Lung (tissue), 12 donors: Measurements from ENCODE around the gene GNG7. TPM values are rescaled to one million over a fixed set of nuclear protein-coding genes. Genes with fewer than 3 reads are reported as not detected.
"Not testable (repeated sequence)": the region's sequence is repeated elsewhere in the genome, so short reads cannot be mapped to it uniquely, and the experiment has no call there.

Experiments used
- ATAC-seq: fragments of 200-7000 bp; cut with Tn5 transposase; one replicate; pipeline ENCODE4 v1.9.1; 2020; ENCODE audit warnings: moderate number of reproducible peaks; ENCODE audit not compliant: insufficient read depth, low FRiP score
- DNase-seq, 3 donors: peaks; one replicate each; pipeline ENCODE4 v3.0.0-alpha.2; 2013 to 2017
- H3K27ac ChIP-seq, 2 donors: one replicate each; pipeline ENCODE4 v1.5.1; 2013; ENCODE audit warnings: mild to moderate bottlenecking in 2 of 2, moderate library complexity in 2 of 2, control low read depth in 1 of 2, inconsistent platforms in 1 of 2, low read depth in 1 of 2, low read length in 1 of 2
- H3K27me3 ChIP-seq, 3 donors: one replicate each; pipeline ENCODE4 v1.5.1; 2013; ENCODE audit warnings: low read length in 2 of 3; ENCODE audit not compliant: control insufficient read depth in 3 of 3, insufficient read depth in 3 of 3
- H3K36me3 ChIP-seq, 4 donors: one replicate each; pipeline ENCODE4 v1.5.1; 2013; ENCODE audit warnings: low read length in 4 of 4, mild to moderate bottlenecking in 1 of 4, moderate library complexity in 1 of 4; ENCODE audit not compliant: control insufficient read depth in 4 of 4, insufficient read depth in 4 of 4
- H3K4me1 ChIP-seq, 5 donors: one replicate each; pipeline ENCODE4 v1.5.1; 2013; ENCODE audit warnings: low read length in 5 of 5, mild to moderate bottlenecking in 2 of 5, moderate library complexity in 1 of 5; ENCODE audit not compliant: control insufficient read depth in 5 of 5, insufficient read depth in 5 of 5
- H3K4me3 ChIP-seq: one replicate; pipeline ENCODE4 v1.5.1; 2013; ENCODE audit warnings: mild to moderate bottlenecking, control low read depth, moderate library complexity
- H3K9ac ChIP-seq, 2 donors: one replicate each; pipeline ENCODE4 v1.5.1; 2013; ENCODE audit warnings: low read length in 2 of 2, control low read depth in 1 of 2; ENCODE audit not compliant: insufficient read depth in 1 of 2
- H3K9me3 ChIP-seq, 4 donors: one replicate each; pipeline ENCODE4 v1.5.1; 2013; ENCODE audit warnings: low read length in 3 of 4, mild to moderate bottlenecking in 1 of 4, moderate library complexity in 1 of 4; ENCODE audit not compliant: control insufficient read depth in 4 of 4, insufficient read depth in 3 of 4
- WGBS, 2 donors: extraction: QIAGEN DNeasy Blood & Tissue Kit; methylation state at CpG; one replicate each; pipeline ENCODE4 v1.1.7; 2013; 5-methylcytosine and 5-hydroxymethylcytosine counted together
- polyA plus RNA-seq, 2 donors: library from polyadenylated mRNA; stranded (reverse); fragments of 200-250 nt; gene quantifications; one replicate each; pipeline ENCODE4 v1.2.1, GENCODE V29; 2013
- total RNA-seq, 2 donors: library from RNA; depleted of rRNA in 1 of 2; stranded (reverse); fragments of >200 nt in 1 of 2; gene quantifications; one replicate each; pipeline ENCODE4 v1.2.1, GENCODE V29; 2014 to 2021
- TF ChIP-seq, protein P1 (sequence below): IDR thresholded peaks from 2 replicates; pipeline ENCODE4 v1.5.1; 2012; ENCODE audit warnings: mild to moderate bottlenecking; ENCODE audit errors: control extremely low read depth, extremely low read depth
- donor health status: control.
- donor health status: control.
- donor health status: Bipolar disorder and iron deficiency.
- donor health status: healthy.
- donor health status: DM: yes; HTN: yes; CAD: no.

The GNG7 gene
- total and polyA plus RNA-seq, 4 donors, result 1.6 to 4.5 (median 2.8) TPM

DNA sequence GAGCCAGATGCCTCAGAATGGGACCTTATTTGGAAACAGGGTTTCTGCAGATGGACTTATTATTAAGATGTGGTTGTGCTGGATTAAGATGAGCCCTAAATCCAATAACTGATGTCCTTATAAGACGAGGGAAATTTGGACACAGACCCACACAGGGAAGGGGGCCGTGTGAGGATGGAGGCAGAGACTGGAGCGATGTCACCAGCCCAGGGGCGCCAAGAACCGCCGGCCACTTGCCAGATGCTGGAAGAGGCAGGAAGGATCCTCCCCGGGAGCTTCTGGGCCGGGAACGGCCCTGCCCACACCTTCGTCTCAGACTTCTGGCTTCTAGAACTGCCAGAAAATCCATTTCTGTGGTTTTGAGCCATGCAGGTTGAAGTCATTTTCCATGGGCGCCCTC is 26.6 kb downstream of the GNG7 start:
- Histone ChIP-seq H3K9ac (no peak overlapping the region), H3K27ac (peak overlapping the region in 1 of 2 donors; percentile 35), H3K36me3 (no peaks in the 10 kb centered on the region), H3K4me1 (peaks cover 0 to 2% (median 0%) of the 10 kb centered on the region in 5 donors), H3K9me3 (no peaks in the 10 kb centered on the region), H3K27me3 (peaks cover 0 to 8% (median 4%) of the 10 kb centered on the region in 3 donors), H3K4me3 (no peak overlapping the region)
- 58 to 70% methylated on average over 11 of the region's 11 CpGs for WGBS, 2 donors
- ATAC-seq (no peak), DNase-seq (no peak)
- TF ChIP-seq, protein P1, sequence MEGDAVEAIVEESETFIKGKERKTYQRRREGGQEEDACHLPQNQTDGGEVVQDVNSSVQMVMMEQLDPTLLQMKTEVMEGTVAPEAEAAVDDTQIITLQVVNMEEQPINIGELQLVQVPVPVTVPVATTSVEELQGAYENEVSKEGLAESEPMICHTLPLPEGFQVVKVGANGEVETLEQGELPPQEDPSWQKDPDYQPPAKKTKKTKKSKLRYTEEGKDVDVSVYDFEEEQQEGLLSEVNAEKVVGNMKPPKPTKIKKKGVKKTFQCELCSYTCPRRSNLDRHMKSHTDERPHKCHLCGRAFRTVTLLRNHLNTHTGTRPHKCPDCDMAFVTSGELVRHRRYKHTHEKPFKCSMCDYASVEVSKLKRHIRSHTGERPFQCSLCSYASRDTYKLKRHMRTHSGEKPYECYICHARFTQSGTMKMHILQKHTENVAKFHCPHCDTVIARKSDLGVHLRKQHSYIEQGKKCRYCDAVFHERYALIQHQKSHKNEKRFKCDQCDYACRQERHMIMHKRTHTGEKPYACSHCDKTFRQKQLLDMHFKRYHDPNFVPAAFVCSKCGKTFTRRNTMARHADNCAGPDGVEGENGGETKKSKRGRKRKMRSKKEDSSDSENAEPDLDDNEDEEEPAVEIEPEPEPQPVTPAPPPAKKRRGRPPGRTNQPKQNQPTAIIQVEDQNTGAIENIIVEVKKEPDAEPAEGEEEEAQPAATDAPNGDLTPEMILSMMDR, result no peak

DNA sequence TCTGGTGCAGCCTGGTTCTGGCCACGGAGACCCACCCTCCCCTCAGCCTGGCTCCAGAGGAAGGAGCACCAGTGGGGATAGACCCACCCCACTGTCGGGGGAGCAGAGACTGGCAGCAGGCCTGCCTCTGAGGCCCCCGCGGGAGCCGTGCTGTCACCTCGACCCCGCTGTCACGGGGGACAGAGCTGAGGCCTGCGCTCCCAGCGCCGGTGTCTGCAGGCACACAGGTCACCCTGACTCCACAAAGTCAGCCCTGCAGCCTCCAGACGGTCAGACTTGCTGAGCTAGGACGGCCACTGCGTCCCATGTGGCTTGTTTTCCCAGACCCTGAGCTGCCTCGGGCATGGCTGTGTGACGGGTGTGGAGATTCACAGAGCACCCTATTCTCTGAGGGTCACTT is 32.3 kb downstream of the GNG7 start:
- Histone ChIP-seq H3K27me3 (peaks cover 0 to 8% (median 4%) of the 10 kb centered on the region in 3 donors), H3K27ac (no peak overlapping the region), H3K9ac (no peak overlapping the region), H3K4me1 (no peaks in the 10 kb centered on the region), H3K9me3 (no peaks in the 10 kb centered on the region), H3K36me3 (no peaks in the 10 kb centered on the region), H3K4me3 (no peak overlapping the region)
- no peak for DNase-seq
- 87 to 91% methylated on average over 16 of the region's 16 CpGs for WGBS, 2 donors
- no peak for ATAC-seq
- TF ChIP-seq, protein P1, result no peak

DNA sequence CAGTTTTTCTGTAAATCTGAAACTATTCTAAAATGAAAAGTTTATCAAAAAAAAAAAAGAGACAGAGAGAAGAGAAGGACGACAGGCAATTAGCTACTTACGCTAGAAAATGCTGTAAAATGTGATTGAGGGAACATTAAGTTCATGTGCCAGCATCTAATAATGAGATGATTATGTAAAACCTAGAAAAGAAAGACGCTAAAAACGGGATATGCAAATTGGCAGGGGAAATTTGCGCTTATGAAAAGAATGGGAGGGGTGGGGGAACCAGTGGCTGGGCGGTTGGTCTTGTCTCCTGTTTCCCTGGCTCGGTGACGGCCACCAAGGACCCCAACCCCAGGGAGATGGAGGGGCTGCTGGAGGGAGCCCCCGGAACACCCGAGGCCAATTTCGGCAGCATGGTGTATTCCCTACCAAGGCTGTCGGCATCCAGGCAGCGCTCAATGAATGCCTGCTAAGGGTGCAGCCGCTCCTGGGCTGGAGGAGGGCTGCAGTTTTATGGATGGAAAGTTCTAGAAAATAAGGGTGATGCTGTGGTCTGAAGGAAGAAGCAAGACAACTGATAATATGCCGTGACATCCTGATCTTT is 34.2 kb downstream of the GNG7 start:
- WGBS, 2 donors, result 90 to 93% methylated on average over 15 of the region's 15 CpGs
- no peak overlapping the region for H3K4me3 ChIP-seq

DNA sequence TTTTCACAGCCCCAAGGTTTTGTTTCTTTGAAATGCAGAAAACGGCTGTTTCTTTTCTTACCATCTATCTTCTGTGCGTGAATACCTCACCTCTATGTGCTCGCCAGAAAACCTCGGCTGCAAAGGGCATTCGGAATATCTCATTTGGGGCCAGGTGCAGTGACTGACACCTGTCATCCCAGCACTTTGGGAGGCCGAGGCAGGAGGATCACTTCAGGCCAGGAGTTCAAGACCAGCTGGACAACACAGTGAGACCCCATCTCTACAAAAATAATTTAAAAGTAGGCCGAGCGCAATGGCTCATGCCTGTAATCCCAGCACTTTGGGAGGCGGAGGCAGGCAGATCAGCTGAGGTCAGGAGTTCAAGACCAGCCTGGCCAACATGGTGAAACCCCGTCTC is 35.1 kb downstream of the GNG7 start:
- ATAC-seq, H3K4me3 ChIP-seq, DNase-seq, H3K4me1 ChIP-seq, H3K9me3 ChIP-seq, H3K9ac ChIP-seq, H3K27me3 ChIP-seq, H3K36me3 ChIP-seq, H3K27ac ChIP-seq: not testable (repeated sequence)
- 97% methylated on average over 10 of the region's 10 CpGs for WGBS, 2 donors

More for the DNA sequence above, 34.2 kb downstream of the GNG7 start:
- Histone ChIP-seq H3K27me3 (no peaks in the 10 kb centered on the region), H3K36me3 (no peaks in the 10 kb centered on the region), H3K9me3 (no peaks in the 10 kb centered on the region), H3K9ac (no peak overlapping the region), H3K4me1 (no peaks in the 10 kb centered on the region), H3K27ac (no peak overlapping the region)
- TF ChIP-seq, protein P1, result no peak
- ATAC-seq, result no peak
- no peak for DNase-seq
